Upper lobe of right lung (tissue), 1 donor: Measurements from ENCODE around the gene VDAC2. TPM values are rescaled to one million over a fixed set of nuclear protein-coding genes. Genes with fewer than 3 reads are reported as not detected.

Source experiments
- ATAC-seq: fragments of 200-7000 bp; cut with Tn5 transposase; one replicate; pipeline ENCODE4 v1.9.1; 2020; ENCODE audit warnings: mild to moderate bottlenecking, moderate library complexity
- DNase-seq: peaks from one replicate; pipeline ENCODE4 v3.0.0-alpha.2; 2020
- H3K27ac ChIP-seq: fragments of 200-600 bp; one replicate; pipeline ENCODE4 v1.8.0; 2022
- H3K27me3 ChIP-seq: fragments of 200-600 bp; one replicate; pipeline ENCODE4 v1.8.0; 2022; ENCODE audit warnings: mild to moderate bottlenecking
- H3K36me3 ChIP-seq: fragments of 200-600 bp; one replicate; pipeline ENCODE4 v1.8.0; 2022
- H3K4me1 ChIP-seq: fragments of 200-600 bp; one replicate; pipeline ENCODE4 v1.8.0; 2022
- H3K4me3 ChIP-seq: fragments of 200-600 bp; one replicate; pipeline ENCODE4 v1.8.0; 2022; ENCODE audit warnings: mild to moderate bottlenecking
- H3K9me3 ChIP-seq: fragments of 200-600 bp; one replicate; pipeline ENCODE4 v1.8.0; 2022
- intact Hi-C: fragments of 100-400 bp; cut with DNase I; formaldehyde crosslinking; loops from one replicate; pipeline ENCODE4 v1.11.0; 2022
- total RNA-seq: library from RNA; stranded (reverse); fragmentation: NEBNext Ultra II Directional; extraction: Animal tissue kit (Norgen Biotek cat#: 25700); gene quantifications from one replicate; pipeline ENCODE4 v1.2.1, GENCODE V29; 2021
- TF ChIP-seq, protein P1 (sequence below): fragments of 200-600 bp; IDR thresholded peaks from one replicate; pipeline ENCODE4 v1.8.0; 2022; ENCODE audit warnings: antibody characterized with exemption
- donor health status: DM: no; HTN: yes; CAD: no; lungs with severe emphysema.

Gene VDAC2
- total RNA-seq, 1 donor from 2014 or later: 119 TPM

DNA sequence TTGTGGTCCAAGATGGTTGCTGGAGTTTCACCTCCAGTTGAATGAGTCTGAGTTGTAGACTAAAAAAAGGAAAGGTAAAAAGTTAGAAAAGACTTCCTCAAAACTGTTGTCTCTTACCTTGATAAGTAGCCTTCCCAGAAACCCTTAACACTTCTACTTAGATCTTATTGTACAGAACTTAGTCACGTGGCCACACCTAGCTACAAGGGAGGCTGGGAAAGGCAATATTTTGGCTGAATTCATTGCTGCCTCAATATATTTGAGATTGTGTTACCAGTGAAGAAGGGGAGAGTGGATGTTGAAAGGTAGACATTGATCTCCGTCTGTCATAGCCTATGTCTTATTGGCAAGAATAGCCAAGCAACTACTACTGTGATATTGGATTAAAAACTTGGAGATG is 35.5 kb upstream of the VDAC2 start:
- H3K27me3 ChIP-seq: no peaks in the 10 kb centered on the region
- DNase-seq (no peak), ATAC-seq (no peak)
- intact Hi-C loops: no loop called here
- peaks cover 24% of the 10 kb centered on the region for H3K36me3 ChIP-seq
- no peak overlapping the region for H3K4me3 ChIP-seq
- H3K27ac ChIP-seq: no peak overlapping the region
- TF ChIP-seq, protein P1, sequence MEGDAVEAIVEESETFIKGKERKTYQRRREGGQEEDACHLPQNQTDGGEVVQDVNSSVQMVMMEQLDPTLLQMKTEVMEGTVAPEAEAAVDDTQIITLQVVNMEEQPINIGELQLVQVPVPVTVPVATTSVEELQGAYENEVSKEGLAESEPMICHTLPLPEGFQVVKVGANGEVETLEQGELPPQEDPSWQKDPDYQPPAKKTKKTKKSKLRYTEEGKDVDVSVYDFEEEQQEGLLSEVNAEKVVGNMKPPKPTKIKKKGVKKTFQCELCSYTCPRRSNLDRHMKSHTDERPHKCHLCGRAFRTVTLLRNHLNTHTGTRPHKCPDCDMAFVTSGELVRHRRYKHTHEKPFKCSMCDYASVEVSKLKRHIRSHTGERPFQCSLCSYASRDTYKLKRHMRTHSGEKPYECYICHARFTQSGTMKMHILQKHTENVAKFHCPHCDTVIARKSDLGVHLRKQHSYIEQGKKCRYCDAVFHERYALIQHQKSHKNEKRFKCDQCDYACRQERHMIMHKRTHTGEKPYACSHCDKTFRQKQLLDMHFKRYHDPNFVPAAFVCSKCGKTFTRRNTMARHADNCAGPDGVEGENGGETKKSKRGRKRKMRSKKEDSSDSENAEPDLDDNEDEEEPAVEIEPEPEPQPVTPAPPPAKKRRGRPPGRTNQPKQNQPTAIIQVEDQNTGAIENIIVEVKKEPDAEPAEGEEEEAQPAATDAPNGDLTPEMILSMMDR: no peak
- no peaks in the 10 kb centered on the region for H3K9me3 ChIP-seq
- H3K4me1 ChIP-seq: no peaks in the 10 kb centered on the region

DNA sequence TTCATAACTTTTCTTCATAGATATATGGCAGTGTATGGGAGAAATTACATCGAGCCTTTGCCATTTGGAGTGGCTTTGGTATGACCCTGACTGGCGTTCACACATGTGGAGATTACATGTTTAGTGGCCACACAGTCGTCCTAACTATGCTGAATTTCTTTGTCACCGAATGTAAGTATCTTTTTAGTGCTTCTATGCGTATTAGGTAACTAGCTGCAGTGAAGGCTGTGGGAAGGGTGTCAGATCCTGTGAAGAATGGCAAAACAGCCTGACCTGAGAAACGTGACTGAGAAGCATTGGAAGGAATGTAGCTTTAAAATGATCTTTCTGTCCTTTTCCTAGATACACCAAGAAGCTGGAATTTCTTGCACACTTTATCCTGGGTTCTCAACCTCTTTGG is 34.5 kb upstream of the VDAC2 start:
- Histone ChIP-seq H3K27me3 (no peaks in the 10 kb centered on the region), H3K36me3 (peaks cover 24% of the 10 kb centered on the region), H3K27ac (no peak overlapping the region), H3K9me3 (no peaks in the 10 kb centered on the region), H3K4me1 (no peaks in the 10 kb centered on the region), H3K4me3 (no peak overlapping the region)
- TF ChIP-seq, protein P1: no peak
- intact Hi-C loops: no loop called here
- no peak for DNase-seq
- ATAC-seq: no peak

DNA sequence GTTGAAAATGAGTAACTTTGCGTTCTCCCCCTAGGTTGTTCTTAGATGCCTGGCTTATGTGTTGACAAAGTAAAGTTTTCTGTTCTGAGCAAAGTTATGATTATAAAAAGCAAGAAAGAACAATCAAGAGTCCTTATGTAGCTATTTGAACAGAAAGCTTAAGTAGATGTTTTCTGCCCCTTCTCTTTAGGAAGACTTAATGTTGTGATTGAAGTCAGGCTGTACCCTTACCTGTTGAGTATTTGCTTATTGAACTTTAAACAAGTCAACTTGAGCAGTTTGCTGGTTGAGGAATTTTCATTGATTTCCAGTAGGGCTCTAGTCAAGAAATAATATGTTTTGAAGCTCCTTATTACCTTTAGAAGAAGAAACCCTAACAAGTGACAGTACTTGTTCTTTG is 33.9 kb upstream of the VDAC2 start:
- H3K9me3 ChIP-seq: no peaks in the 10 kb centered on the region
- no peaks in the 10 kb centered on the region for H3K27me3 ChIP-seq
- H3K4me1 ChIP-seq: no peaks in the 10 kb centered on the region
- DNase-seq: no peak
- H3K4me3 ChIP-seq: no peak overlapping the region
- peaks cover 24% of the 10 kb centered on the region for H3K36me3 ChIP-seq
- TF ChIP-seq, protein P1: no peak
- intact Hi-C loops: no loop called here
- peak; percentile 45 for ATAC-seq
- no peak overlapping the region for H3K27ac ChIP-seq

DNA sequence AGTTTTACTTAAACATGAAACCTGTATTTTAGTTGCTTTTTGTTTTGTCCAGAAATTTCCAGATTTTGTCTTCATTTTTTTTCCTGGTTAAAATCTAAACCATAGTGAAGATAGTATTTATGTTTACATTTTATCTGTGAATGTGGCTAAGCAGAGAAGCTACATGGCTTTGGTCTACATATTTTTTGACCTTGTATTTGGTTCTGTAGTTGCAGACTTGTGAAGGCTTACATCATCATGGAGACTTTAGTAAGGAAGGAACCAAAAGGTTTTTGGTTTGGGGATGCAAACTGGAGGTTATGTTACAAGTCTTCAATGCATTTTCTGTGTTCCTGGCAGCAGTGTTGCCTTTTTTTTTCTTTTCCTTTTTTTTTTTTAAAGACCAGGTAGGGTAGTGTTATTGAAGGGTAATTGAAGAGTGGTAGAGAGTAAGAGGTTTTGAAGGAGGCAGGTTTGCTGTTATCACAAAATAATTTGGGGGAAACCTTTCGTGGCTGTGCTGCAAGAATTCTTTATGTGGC is 30.9 kb upstream of the VDAC2 start:
- Histone ChIP-seq H3K36me3 (peaks cover 21% of the 10 kb centered on the region), H3K27me3 (no peaks in the 10 kb centered on the region), H3K27ac (no peak overlapping the region), H3K9me3 (no peaks in the 10 kb centered on the region), H3K4me1 (no peaks in the 10 kb centered on the region), H3K4me3 (no peak overlapping the region)
- TF ChIP-seq, protein P1: no peak
- DNase-seq (no peak), ATAC-seq (no peak)
- intact Hi-C loops: no loop called here

DNA sequence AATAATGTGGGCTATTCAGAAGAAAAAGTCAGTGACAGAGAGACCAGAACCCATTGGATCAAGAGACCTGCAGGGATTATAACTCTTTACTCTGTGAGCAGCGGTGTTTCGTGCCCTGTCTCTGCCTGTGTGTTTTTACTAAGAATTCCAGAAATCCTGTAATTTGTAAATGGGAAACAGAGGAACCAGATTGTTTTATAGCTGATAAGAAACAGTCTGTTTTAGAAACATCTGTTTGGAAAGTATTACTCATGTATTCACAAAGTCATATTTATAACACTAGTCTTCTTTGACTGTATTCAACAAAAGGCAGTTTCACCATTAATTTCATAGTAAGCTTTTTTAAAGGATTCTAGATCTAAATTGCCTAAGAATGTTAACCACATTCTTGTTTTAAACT is 30.0 kb upstream of the VDAC2 start:
- Histone ChIP-seq H3K36me3 (peaks cover 21% of the 10 kb centered on the region), H3K4me3 (no peak overlapping the region), H3K27ac (no peak overlapping the region), H3K27me3 (no peaks in the 10 kb centered on the region), H3K4me1 (no peaks in the 10 kb centered on the region), H3K9me3 (no peaks in the 10 kb centered on the region)
- ATAC-seq (no peak), DNase-seq (no peak)
- TF ChIP-seq, protein P1: no peak
- intact Hi-C loops: no loop called here

DNA sequence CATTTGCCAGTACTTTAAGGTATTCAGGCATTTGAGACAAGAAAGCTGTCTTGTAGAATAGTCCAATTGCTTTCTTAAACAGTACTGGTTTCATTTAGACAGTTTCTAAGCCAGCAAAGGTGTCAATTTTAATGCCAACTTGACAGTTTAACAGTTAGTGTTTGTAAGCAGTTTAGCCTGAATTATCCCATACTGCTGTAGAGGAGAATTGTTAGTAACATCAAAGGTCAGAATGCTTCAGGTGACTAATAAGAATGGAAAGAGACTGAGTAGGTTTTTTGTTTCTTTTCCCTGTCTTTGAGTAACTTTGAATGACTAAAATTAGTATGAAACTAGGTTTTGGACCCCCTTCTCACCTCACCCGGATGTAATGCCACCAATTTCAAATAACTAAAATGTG is 29.5 kb upstream of the VDAC2 start:
- no peak overlapping the region for H3K4me3 ChIP-seq
- no peaks in the 10 kb centered on the region for H3K9me3 ChIP-seq
- TF ChIP-seq, protein P1: no peak
- no peaks in the 10 kb centered on the region for H3K27me3 ChIP-seq
- DNase-seq (no peak), ATAC-seq (no peak)
- intact Hi-C loops: no loop called here
- peaks cover 1% of the 10 kb centered on the region for H3K4me1 ChIP-seq
- no peak overlapping the region for H3K27ac ChIP-seq
- peaks cover 18% of the 10 kb centered on the region for H3K36me3 ChIP-seq
